HepG2 (cell line): Measurements from ENCODE around the gene PIM1. TPM values are rescaled to one million over a fixed set of nuclear protein-coding genes. Genes with fewer than 3 reads are reported as not detected.

Source experiments
- HNRNPUL1 ChIP-seq: fragments of 200-400 bp; formaldehyde crosslinking; IDR thresholded peaks from 2 replicates; pipeline ENCODE4 v1.6.1; 2017; ENCODE audit warnings: low read depth, mild to moderate bottlenecking, low read length, moderate library complexity
- KLF12 ChIP-seq: sonication (generic); formaldehyde crosslinking; IDR thresholded peaks from 2 replicates; pipeline ENCODE4 v1.4.0; 2020; ENCODE audit warnings: missing genetic modification reagents, borderline replicate concordance
- MAF1 ChIP-seq: sonication (generic); formaldehyde crosslinking; IDR thresholded peaks from 2 replicates; pipeline ENCODE4 v1.5.0; 2020; ENCODE audit warnings: missing genetic modification reagents, borderline replicate concordance
- MLLT10 ChIP-seq: sonication (generic); formaldehyde crosslinking; IDR thresholded peaks from 2 replicates; pipeline ENCODE4 v1.4.0; 2020; ENCODE audit warnings: missing genetic modification reagents
- NFRKB ChIP-seq: fragments of 450-650 bp; IDR thresholded peaks from 2 replicates; pipeline ENCODE4 v1.6.1; 2017
- SIX4 ChIP-seq: sonication (generic); formaldehyde crosslinking; IDR thresholded peaks from 2 replicates; pipeline ENCODE4 v1.4.0; 2020; ENCODE audit warnings: missing genetic modification reagents
- SYNCRIP ChIP-seq: fragments of 200-400 bp; formaldehyde crosslinking; IDR thresholded peaks from 2 replicates; pipeline ENCODE4 v1.6.1; 2018; ENCODE audit warnings: mild to moderate bottlenecking, low read depth, low read length; ENCODE audit not compliant: insufficient read depth
- ZBTB40 ChIP-seq, 2 experiments: fragments of 450-650 bp in 1 of 2; sonication (generic) in 1 of 2; formaldehyde crosslinking in 1 of 2; IDR thresholded peaks; 2 replicates each; pipeline versions ENCODE4 v1.6.1 to v1.8.0; 2016 to 2022; ENCODE audit warnings: antibody characterized with exemption in 1 of 2, mild to moderate bottlenecking in 1 of 2, missing genetic modification reagents in 1 of 2
- ZMAT3 ChIP-seq: sonication (generic); formaldehyde crosslinking; conservative IDR thresholded peaks from 2 replicates; pipeline ENCODE4 v1.7.0; 2021; ENCODE audit warnings: missing genetic modification reagents
- ZNF646 ChIP-seq: sonication (generic); formaldehyde crosslinking; IDR thresholded peaks from 2 replicates; pipeline ENCODE4 v1.9.0; 2021; ENCODE audit warnings: mild to moderate bottlenecking, missing genetic modification reagents
- ZNF678 ChIP-seq: sonication (generic); formaldehyde crosslinking; IDR thresholded peaks from 2 replicates; pipeline ENCODE4 v1.4.0; 2020; ENCODE audit warnings: mild to moderate bottlenecking, missing genetic modification reagents
- ZNF766 ChIP-seq: sonication (generic); formaldehyde crosslinking; IDR thresholded peaks from 2 replicates; pipeline ENCODE4 v1.5.0; 2020; ENCODE audit warnings: missing genetic modification reagents, borderline replicate concordance
- ZNF790 ChIP-seq: sonication (generic); formaldehyde crosslinking; IDR thresholded peaks from 2 replicates; pipeline ENCODE4 v1.8.0; 2022; ENCODE audit warnings: missing genetic modification reagents, mild to moderate bottlenecking, borderline replicate concordance
- ZNF883 ChIP-seq: sonication (generic); formaldehyde crosslinking; IDR thresholded peaks from 2 replicates; pipeline ENCODE4 v1.5.1; 2020; ENCODE audit warnings: mild to moderate bottlenecking, missing genetic modification reagents; ENCODE audit errors: not compliant biosample characterization
- polyA plus RNA-seq, 8 experiments: library from polyadenylated mRNA; depleted of rRNA in 3 of 8; stranded (reverse) in 7 of 8; unstranded in 1 of 8; fragments of >200 nt; fragmentation: Illumina TruSeq in 4 of 8; extraction: Trizol in 4 of 8; gene quantifications; 2 replicates each; pipeline versions ENCODE4 v1.2.1 to v1.2.3, GENCODE V29; 2011 to 2016; ENCODE audit warnings: low read depth in 4 of 8, missing spikeins in 1 of 8, mixed read lengths in 1 of 8; ENCODE audit not compliant: insufficient read depth in 1 of 8
- total RNA-seq, 5 experiments: library from RNA; depleted of rRNA; stranded (reverse); fragments of >200 nt; fragmentation: Illumina TruSeq; extraction: Trizol; gene quantifications; 2 replicates each; pipeline ENCODE4 v1.2.3, GENCODE V29; 2016; ENCODE audit warnings: low read depth in 1 of 5

The PIM1 gene
- total and polyA plus RNA-seq, 2 of the 13 experiments (the other 11 are each of a cell fraction or from before 2014, with no cell fraction given): 29.4 to 117 TPM

GRCh38 chr6:37172912-37173492 is 3.0 kb downstream of the PIM1 start (continued):
- TF ChIP-seq SYNCRIP (no peak), MLLT10 (CRISPR knock-in tag) (no peak), NFRKB (no peak), ZNF678 (no peak), ZMAT3 (CRISPR knock-in tag) (0 out of 2 replicates have a peak, but pooled peaks have one; percentile 30), SIX4 (CRISPR knock-in tag) (no peak), ZNF766 (CRISPR knock-in tag) (no peak), HNRNPUL1 (no peak), ZNF883 (no peak), ZBTB40 (IDR thresholded peaks at IDR 0.05) (no peak), ZBTB40 (CRISPR knock-in tag; IDR thresholded peaks at IDR 0.05) (no peak), KLF12 (CRISPR knock-in tag) (no peak), ZNF790 (CRISPR knock-in tag) (0 out of 2 replicates have a peak, but pooled peaks have one; percentile 6), MAF1 (CRISPR knock-in tag) (no peak), ZNF646 (CRISPR knock-in tag) (0 out of 2 replicates have a peak, but pooled peaks have one; percentile 3)
- TF ChIP-seq, all 625 proteins: peak for 10
